Activated CD8-positive, alpha-beta T cell treated with anti-CD3 and anti-CD28 coated beads, Interleukin-2, amount 10 ng/mL, durations not matched to agents 7 days and 5 days (primary cell): ENCODE measurements around the gene AKAIN1. TPM values are rescaled to one million over a fixed set of nuclear protein-coding genes. Genes with fewer than 3 reads are reported as not detected.

Source experiments
- ATAC-seq: fragments of 150-1000 bp; cut with Tn5 transposase; one replicate; pipeline ENCODE4 v1.10.0; 2021; ENCODE audit warnings: moderate library complexity
- CTCF ChIA-PET: fragments of 350-600 bp; sonication (Branson Sonifier 250); formaldehyde crosslinking; loops from one replicate; lab custom pipeline; 2021; ENCODE audit warnings: antibody characterized with exemption; lab: Charles Lee
- POLR2A ChIA-PET: fragments of 350-600 bp; sonication (Branson Sonifier 250); formaldehyde crosslinking; loops from one replicate; lab custom pipeline; 2021; ENCODE audit warnings: antibody characterized with exemption; lab: Charles Lee
- DNase-seq: peaks from one replicate; pipeline ENCODE4 v3.0.0-alpha.2; 2020
- H3K27ac Mint-ChIP-seq: one replicate; pipeline ENCODE4 v1.8.0; 2021; ENCODE audit warnings: mild to moderate bottlenecking, mixed read lengths
- H3K27me3 Mint-ChIP-seq: one replicate; pipeline ENCODE4 v1.8.0; 2021; ENCODE audit warnings: low read depth, mixed read lengths
- H3K36me3 Mint-ChIP-seq: one replicate; pipeline ENCODE4 v1.8.0; 2021; ENCODE audit warnings: low read depth, mixed read lengths
- H3K4me1 Mint-ChIP-seq: one replicate; pipeline ENCODE4 v1.8.0; 2021; ENCODE audit warnings: low read depth, mixed read lengths
- H3K4me3 Mint-ChIP-seq: one replicate; pipeline ENCODE4 v1.8.0; 2021; ENCODE audit warnings: mild to moderate bottlenecking, mixed read lengths
- H3K9me3 Mint-ChIP-seq: one replicate; pipeline ENCODE4 v1.8.0; 2022; ENCODE audit warnings: mixed read lengths; ENCODE audit not compliant: insufficient read depth
- total RNA-seq, 2 experiments: library from RNA; stranded (reverse); gene quantifications; one replicate each; pipeline ENCODE4 v1.2.3, GENCODE V29; 2021

Gene AKAIN1
- total RNA-seq, result not detected

GRCh38 chr18:5197032-5197434 lies at the start of gene AKAIN1:
AKAIN1 (minus strand) TSS chr18:5197257; CDS start chr18:5197053, 204 bp downstream.
- ATAC-seq (peak; percentile 73), DNase-seq (peak; percentile 35)
- H3K4me3 Mint-ChIP-seq, result no peak within 1 kb of the TSS
- ChIA-PET POLR2A (no interaction called here), CTCF (no interaction called here)
- no peaks in the 10 kb centered on the region for H3K9me3 Mint-ChIP-seq
- H3K27ac Mint-ChIP-seq, result no peak within 1 kb of the TSS
- H3K4me1 Mint-ChIP-seq, result peaks cover 2% of the 10 kb centered on the region
- peaks cover 48% of the 10 kb centered on the region for H3K27me3 Mint-ChIP-seq
- H3K36me3 Mint-ChIP-seq, result peaks cover 2% of the 10 kb centered on the region

GRCh38 chr18:5244941-5245340 lies 47.9 kb upstream of the AKAIN1 start:
- Mint-ChIP-seq H3K27ac (no peak overlapping the region), H3K4me3 (no peak overlapping the region), H3K36me3 (peaks cover 31% of the 10 kb centered on the region), H3K27me3 (no peaks in the 10 kb centered on the region), H3K9me3 (no peaks in the 10 kb centered on the region), H3K4me1 (peaks cover 15% of the 10 kb centered on the region)
- DNase-seq (no peak), ATAC-seq (no peak)
- POLR2A ChIA-PET, result no interaction called here
- CTCF ChIA-PET, result no interaction called here

- ATAC-seq (no peak), DNase-seq (no peak)
- Mint-ChIP-seq H3K4me3 (peak overlapping the region; percentile 93), H3K4me1 (peaks cover 36% of the 10 kb centered on the region), H3K27me3 (no peaks in the 10 kb centered on the region), H3K9me3 (no peaks in the 10 kb centered on the region), H3K27ac (no peak overlapping the region), H3K36me3 (peaks cover 39% of the 10 kb centered on the region)
- ChIA-PET POLR2A (interaction anchor here (6.6 kb wide), 1 partner anchor 56 kb away, joined by 176 read pairs; the partner anchor contains the start of gene ZBTB14), CTCF (interaction anchor here (4.5 kb wide), 1 partner anchor 56 kb away, joined by 40 read pairs; the partner anchor contains the start of gene ZBTB14)
These were observed 42.4 kb upstream of the AKAIN1 start for GRCh38 chr18:5239447-5239846.

GRCh38 chr18:5238371-5238976 lies 41.4 kb upstream of the AKAIN1 start:
- H3K36me3 Mint-ChIP-seq, result peaks cover 34% of the 10 kb centered on the region
- peaks cover 36% of the 10 kb centered on the region for H3K4me1 Mint-ChIP-seq
- no peaks in the 10 kb centered on the region for H3K27me3 Mint-ChIP-seq
- CTCF ChIA-PET, result interaction anchor here (1.0 to 4.5 kb wide), 2 partner anchors 24 to 57 kb away, joined by 5 to 40 read pairs; partner anchors contain the start of gene ZBTB14
- POLR2A ChIA-PET, result interaction anchor here (0.9 to 6.6 kb wide), 4 partner anchors 24 to 1645 kb away, joined by 3 to 176 read pairs (median 6); partner anchors contain the start of gene ZBTB14
- peak overlapping the region; percentile 93 for H3K4me3 Mint-ChIP-seq
- H3K9me3 Mint-ChIP-seq, result no peaks in the 10 kb centered on the region
- ATAC-seq, result peak; percentile 69
- peak; percentile 55 for DNase-seq
- H3K27ac Mint-ChIP-seq, result peak overlapping the region; percentile 99

- peaks cover 32% of the 10 kb centered on the region for H3K36me3 Mint-ChIP-seq
- H3K4me3 Mint-ChIP-seq, result peak overlapping the region; percentile 93
- ChIA-PET CTCF (interaction anchor here (0.6 to 4.5 kb wide), 6 partner anchors 12 to 165 kb away, joined by 3 to 40 read pairs (median 4); partner anchors contain the start of gene ZBTB14), POLR2A (interaction anchor here (0.6 to 6.6 kb wide), 15 partner anchors 11 to 1644 kb away, joined by 3 to 176 read pairs (median 3); partner anchors contain the start of gene ZBTB14)
- ATAC-seq (peak; percentile 93), DNase-seq (peak; percentile 88)
- peak overlapping the region; percentile 99 for H3K27ac Mint-ChIP-seq
- H3K27me3 Mint-ChIP-seq, result no peaks in the 10 kb centered on the region
- peaks cover 36% of the 10 kb centered on the region for H3K4me1 Mint-ChIP-seq
- no peaks in the 10 kb centered on the region for H3K9me3 Mint-ChIP-seq
These were observed 40.8 kb upstream of the AKAIN1 start for GRCh38 chr18:5237723-5238370.

- DNase-seq (no peak), ATAC-seq (peak; percentile 20)
- H3K4me1 Mint-ChIP-seq, result peaks cover 36% of the 10 kb centered on the region
- no peaks in the 10 kb centered on the region for H3K9me3 Mint-ChIP-seq
- POLR2A ChIA-PET, result interaction anchor here (0.6 to 6.6 kb wide), 14 partner anchors 11 to 146 kb away, joined by 3 to 176 read pairs (median 3); partner anchors contain the start of gene ZBTB14
- H3K27ac Mint-ChIP-seq, result peak overlapping the region; percentile 99
- CTCF ChIA-PET, result interaction anchor here (0.6 to 4.5 kb wide), 6 partner anchors 13 to 164 kb away, joined by 3 to 40 read pairs (median 4); partner anchors contain the start of gene ZBTB14
- H3K27me3 Mint-ChIP-seq, result no peaks in the 10 kb centered on the region
- peaks cover 26% of the 10 kb centered on the region for H3K36me3 Mint-ChIP-seq
- H3K4me3 Mint-ChIP-seq, result peak overlapping the region; percentile 93
These were observed 40.1 kb upstream of the AKAIN1 start for GRCh38 chr18:5237083-5237722.

GRCh38 chr18:5214583-5215351 lies 17.7 kb upstream of the AKAIN1 start:
- Mint-ChIP-seq H3K4me1 (peaks cover 12% of the 10 kb centered on the region), H3K9me3 (no peaks in the 10 kb centered on the region), H3K27ac (no peak overlapping the region), H3K36me3 (no peaks in the 10 kb centered on the region), H3K27me3 (no peaks in the 10 kb centered on the region), H3K4me3 (no peak overlapping the region)
- ChIA-PET CTCF (interaction anchor here (1.0 to 1.9 kb wide), 2 partner anchors 23 to 142 kb away, joined by 3 to 5 read pairs; no protein-coding TSS in a partner anchor), POLR2A (interaction anchor here (0.6 to 1.1 kb wide), 3 partner anchors 23 to 248 kb away, joined by 3 to 9 read pairs (median 3); partner anchors contain the start of gene ZBTB14)
- ATAC-seq, result no peak
- no peak for DNase-seq

GRCh38 chr18:5207471-5208150 lies 10.6 kb upstream of the AKAIN1 start:
- H3K27me3 Mint-ChIP-seq, result no peaks in the 10 kb centered on the region
- ChIA-PET CTCF (no interaction called here), POLR2A (no interaction called here)
- H3K4me3 Mint-ChIP-seq, result no peak overlapping the region
- no peaks in the 10 kb centered on the region for H3K4me1 Mint-ChIP-seq
- H3K9me3 Mint-ChIP-seq, result no peaks in the 10 kb centered on the region
- no peak overlapping the region for H3K27ac Mint-ChIP-seq
- no peak for DNase-seq
- H3K36me3 Mint-ChIP-seq, result no peaks in the 10 kb centered on the region
- no peak for ATAC-seq

GRCh38 chr18:5198311-5198710 lies 1.3 kb upstream of the AKAIN1 start:
- no peak for ATAC-seq
- Mint-ChIP-seq H3K27me3 (peaks cover 51% of the 10 kb centered on the region), H3K4me3 (no peak overlapping the region), H3K4me1 (peaks cover 2% of the 10 kb centered on the region), H3K27ac (no peak overlapping the region), H3K36me3 (peaks cover 2% of the 10 kb centered on the region), H3K9me3 (no peaks in the 10 kb centered on the region)
- no peak for DNase-seq
- POLR2A ChIA-PET, result no interaction called here
- CTCF ChIA-PET, result interaction anchor here (0.7 kb wide), 1 partner anchor 12 kb away, joined by 3 read pairs; no protein-coding TSS in a partner anchor

GRCh38 chr18:5197461-5197860 lies 404 bp upstream of the AKAIN1 start:
- no peak for DNase-seq
- Mint-ChIP-seq H3K27ac (no peak overlapping the region), H3K27me3 (peaks cover 51% of the 10 kb centered on the region), H3K4me3 (no peak overlapping the region), H3K4me1 (peaks cover 2% of the 10 kb centered on the region), H3K9me3 (no peaks in the 10 kb centered on the region), H3K36me3 (peaks cover 2% of the 10 kb centered on the region)
- POLR2A ChIA-PET, result no interaction called here
- CTCF ChIA-PET, result interaction anchor here (0.7 kb wide), 1 partner anchor 13 kb away, joined by 3 read pairs; no protein-coding TSS in a partner anchor
- no peak for ATAC-seq
